GM21717 (cell line): ENCODE data around the gene TOM1.

Experiments used
- ATAC-seq: cut with Tn5 transposase; IDR thresholded peaks from one replicate; pipeline ENCODE4 v1.9.1; 2021; ENCODE audit warnings: mild to moderate bottlenecking, moderate library complexity; ENCODE audit not compliant: unreplicated experiment

The TOM1 gene

GRCh38 chr22:35322893-35323292 is 23.2 kb downstream of the TOM1 start:
- ATAC-seq, result no peak

- ATAC-seq, result no peak
These were observed 23.6 kb downstream of the TOM1 start for GRCh38 chr22:35323305-35323704.

DNA sequence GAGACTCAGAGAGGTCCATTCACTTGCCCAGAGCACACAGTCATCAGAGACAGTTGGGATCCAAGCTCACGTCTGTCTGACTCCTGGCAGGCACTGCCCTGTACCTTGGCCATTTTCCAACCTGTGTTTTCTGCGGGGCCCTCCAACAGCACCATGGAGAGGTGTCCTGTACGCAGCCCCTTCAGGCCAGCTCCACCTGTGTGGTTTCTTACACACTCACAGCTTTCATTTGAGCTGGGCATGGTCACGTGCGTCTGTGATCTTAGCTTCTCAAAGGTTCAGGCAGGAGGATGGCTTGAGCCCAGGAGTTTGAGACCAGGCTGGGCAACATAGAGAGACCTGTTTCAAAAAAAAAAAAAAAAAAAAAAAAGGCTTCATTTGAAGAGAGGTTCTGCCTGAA is 24.4 kb downstream of the TOM1 start:
- no peak for ATAC-seq

- no peak for ATAC-seq
These were observed 25.1 kb downstream of the TOM1 start for GRCh38 chr22:35324762-35325161.

DNA sequence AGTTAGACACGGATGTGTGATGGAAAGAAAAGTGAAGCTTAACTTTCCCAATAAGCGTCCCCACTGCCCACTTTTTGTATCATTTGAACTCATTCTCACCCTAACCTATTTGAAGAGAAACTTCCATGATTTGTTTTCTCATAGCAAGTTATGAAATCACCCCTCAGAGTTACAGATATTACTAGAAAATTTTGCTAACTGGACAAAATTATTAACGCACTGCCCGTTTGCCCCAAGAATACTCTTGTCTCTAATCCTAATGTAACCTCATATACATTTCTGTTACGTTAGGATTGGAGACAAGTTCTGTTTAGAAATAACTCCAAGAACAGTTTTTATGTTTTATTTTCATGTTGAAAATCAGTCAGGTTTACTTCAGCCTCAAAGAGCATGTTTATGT is 25.5 kb downstream of the TOM1 start:
- ATAC-seq, result no peak

- no peak for ATAC-seq
These were observed 27.3 kb downstream of the TOM1 start for GRCh38 chr22:35326854-35327562.

GRCh38 chr22:35327690-35328471 is 28.2 kb downstream of the TOM1 start:
- no peak for ATAC-seq

GRCh38 chr22:35328472-35328885 is 28.8 kb downstream of the TOM1 start:
- no peak for ATAC-seq

DNA sequence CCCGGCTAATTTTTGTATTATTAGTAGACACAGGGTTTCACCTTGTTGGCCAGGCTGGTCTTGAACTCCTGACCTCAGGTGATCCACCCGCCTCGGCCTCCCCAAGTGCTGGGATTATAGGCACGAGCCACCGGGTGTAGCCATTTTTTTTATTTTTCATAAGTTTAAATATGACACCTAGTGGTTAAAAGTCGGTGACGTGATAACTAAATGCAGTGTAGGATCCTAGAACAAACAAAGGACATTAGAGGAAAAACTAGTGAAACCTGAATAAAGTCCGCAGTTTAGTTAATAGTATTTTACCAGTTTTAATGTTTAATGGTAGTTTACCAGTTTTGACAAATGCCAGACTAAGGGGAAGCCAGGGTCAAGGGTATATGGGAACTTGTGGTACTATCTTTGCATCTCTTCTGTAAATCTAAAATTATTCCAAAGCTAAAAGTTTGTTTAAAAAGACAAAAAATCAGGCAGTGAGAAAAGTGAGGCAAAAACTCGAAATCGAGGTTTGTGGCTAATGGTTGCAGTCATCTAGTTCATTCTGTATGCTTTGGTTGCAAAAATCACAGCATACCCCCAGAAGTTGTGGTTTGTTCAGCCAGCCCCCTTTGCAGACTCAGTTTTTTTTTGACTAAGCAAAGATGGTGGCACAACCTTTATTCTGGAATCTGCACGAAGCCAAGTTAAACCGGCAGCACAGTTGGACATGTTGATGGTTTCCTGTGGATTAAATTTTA is 29.6 kb downstream of the TOM1 start:
- no peak for ATAC-seq

- ATAC-seq, result no peak
These were observed 30.7 kb downstream of the TOM1 start for GRCh38 chr22:35330258-35330861.

GRCh38 chr22:35332278-35332677 is 32.6 kb downstream of the TOM1 start:
- no peak for ATAC-seq

- no peak for ATAC-seq
These were observed 33.5 kb downstream of the TOM1 start for GRCh38 chr22:35333220-35333619.

- no peak for ATAC-seq
These were observed 34.3 kb downstream of the TOM1 start for GRCh38 chr22:35334004-35334403.

DNA sequence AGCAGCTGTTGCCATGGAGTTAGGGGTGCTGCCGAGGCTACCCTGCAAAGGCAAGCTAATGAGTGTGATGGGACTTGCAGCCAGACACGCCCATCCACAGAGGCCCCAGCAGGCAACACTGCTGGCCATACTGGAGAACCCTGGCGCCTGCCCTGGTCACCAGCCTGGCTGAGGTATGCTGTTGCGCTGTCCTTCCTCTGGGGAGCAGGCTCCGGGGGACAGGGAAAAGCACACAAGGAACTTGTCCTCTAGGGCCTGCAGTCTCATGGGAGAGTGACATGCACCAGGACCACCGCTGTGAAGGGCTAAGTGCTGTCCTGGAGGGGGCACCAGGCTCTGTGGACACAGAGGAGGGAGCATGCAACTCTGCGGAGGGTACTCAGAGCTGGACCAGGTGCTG is 35.8 kb downstream of the TOM1 start:
- no peak for ATAC-seq

- ATAC-seq, result no peak
These were observed 36.5 kb downstream of the TOM1 start for GRCh38 chr22:35335936-35336781.

DNA sequence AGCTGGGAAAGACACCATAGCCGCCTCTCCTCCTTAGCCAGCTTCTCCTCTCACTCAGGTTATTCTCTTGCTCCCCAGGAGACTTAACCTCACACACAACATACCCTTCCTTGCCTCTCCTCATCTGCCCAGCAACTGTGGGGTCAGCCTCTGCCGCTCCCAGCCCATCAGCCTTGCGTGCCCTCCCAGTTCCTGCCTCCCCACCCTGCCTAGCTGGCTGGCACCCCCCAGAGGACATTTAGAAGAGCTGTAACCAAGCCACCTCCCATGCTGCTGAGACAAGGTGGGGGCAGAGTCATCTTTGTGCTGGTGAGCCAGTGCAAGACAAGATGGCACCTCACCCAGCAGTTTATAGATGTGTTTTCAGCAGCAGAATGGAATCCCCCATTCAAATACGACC is 38.2 kb downstream of the TOM1 start:
- no peak for ATAC-seq

DNA sequence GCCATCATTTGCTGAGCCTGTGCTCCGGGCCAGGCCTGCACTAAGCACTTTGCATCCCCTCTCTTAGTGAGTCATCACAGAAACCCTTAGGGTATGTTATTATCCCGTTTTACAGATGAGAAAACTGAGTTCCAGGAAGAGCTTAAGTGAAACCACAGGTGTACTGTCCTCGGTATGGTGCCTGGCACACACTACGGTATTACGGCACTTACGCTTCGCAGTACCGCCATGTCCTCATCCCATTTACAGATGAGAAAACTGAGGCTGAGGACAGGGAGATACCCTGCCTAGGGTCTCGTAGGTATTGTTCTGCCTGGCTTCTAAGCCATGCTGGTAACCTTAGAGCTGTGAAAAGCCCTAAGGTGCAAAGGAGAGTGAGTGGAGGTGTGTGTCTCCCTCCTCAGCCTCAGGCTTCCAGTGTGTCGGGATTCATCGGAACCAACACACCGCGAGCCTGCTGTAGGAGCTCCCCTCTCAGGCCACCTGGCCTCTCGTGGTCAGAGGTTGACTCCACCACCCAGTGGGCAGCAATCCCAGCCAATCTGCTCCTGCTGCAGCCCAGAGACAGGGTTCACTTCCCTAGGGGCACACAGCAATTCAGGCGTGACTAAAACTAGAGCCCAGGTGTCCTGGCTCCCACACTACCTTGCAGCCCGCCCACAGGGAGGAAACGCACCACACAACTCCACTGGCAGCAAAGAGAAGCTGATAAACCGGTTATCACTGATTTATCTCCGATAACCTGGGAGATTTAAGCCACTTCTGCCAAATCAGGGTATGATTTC is 41.6 kb downstream of the TOM1 start:
- ATAC-seq, result no peak

- ATAC-seq, result no peak
These were observed 42.7 kb downstream of the TOM1 start for GRCh38 chr22:35342390-35342789.

DNA sequence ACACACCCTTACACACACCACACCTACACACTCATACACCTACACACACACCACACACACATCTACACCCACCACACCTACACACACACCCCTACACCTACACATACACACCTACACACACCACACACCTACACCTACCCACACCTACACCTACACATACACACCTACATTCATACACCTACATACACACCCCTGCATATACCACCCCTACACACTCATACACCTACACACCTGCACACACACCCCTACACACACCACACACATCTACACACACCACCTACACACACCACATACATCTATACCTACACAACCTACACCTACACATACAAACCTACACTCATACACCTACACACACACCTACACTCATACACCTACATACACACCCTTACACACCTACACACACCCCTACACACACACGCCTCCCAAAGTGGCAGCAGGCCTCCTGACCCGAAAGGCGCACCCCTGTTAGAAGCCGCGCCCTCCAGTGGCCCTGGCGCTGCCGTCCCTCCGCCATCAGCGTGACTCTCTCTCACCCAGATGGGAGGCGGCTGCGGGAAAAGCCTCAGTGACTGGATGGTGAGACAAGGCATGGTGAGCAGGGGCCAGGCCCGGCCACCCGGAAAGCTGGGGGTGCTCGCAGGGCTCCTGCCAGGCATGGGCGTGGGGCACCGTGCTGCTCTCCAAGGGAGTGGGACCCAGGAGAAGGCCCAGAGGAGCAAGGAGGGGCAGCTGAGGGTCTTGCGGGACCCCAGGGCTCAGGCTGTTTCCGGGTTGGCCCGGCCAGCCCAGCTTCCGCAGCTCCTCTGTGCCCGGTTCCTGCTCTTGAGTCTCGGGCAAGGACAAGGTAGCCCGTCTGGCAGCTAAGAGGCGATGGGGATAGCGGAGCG is 44.2 kb downstream of the TOM1 start:
- no peak for ATAC-seq
